NOMO-1 treated with dmso at 0.1 percent for 144 hours (cell line): ENCODE measurements around the gene CLDN19.
"Not testable (repeated sequence)": the region's sequence is repeated elsewhere in the genome, so short reads cannot be mapped to it uniquely, and the experiment has no call there.

ENCODE experiments used
- DNase-seq: peaks from one replicate; lab custom pipeline; 2025; ENCODE audit not compliant: unreplicated experiment; lab: John Stamatoyannopoulos, UW

Gene CLDN19

DNA sequence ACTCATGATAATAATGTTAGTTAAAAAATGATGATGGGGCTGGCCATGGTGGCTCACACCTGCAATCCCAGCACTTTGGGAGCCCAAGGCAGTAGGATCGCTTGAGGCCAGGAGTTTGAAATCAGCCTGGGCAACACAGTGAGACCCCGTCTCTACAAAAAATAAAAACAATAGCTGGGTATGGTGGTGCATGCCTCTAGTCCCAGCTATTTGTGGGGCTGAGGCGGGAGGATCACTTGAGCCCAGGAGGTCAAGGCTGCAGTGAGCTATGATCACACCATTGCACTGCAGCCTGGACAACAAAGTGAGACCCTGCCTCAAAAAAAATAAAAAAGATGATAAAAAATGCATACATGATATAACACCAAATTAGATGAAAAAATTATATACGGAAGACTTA, 21.5 kb upstream of the CLDN19 start:
- no peak for DNase-seq

DNA sequence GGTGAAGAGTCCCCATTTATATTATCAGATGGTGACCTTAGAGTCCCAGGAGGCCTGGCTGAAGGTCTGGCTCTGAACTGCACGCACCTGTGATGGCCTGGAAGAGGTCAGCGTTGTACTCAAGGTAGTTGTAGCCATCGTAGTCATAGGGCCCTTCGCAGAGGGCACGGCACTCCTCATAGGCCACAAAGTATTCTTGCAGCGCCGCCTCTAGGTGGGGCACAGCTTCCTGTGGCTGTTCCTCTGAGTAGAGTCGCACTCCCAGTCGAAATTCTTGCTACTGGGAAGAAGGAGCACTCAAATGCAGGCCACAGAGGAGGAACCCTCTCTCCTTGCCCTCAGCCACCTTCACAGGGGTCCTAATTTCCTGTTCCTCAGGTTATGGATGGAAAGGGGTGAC, 19.1 kb upstream of the CLDN19 start:
- DNase-seq, result no peak

DNA sequence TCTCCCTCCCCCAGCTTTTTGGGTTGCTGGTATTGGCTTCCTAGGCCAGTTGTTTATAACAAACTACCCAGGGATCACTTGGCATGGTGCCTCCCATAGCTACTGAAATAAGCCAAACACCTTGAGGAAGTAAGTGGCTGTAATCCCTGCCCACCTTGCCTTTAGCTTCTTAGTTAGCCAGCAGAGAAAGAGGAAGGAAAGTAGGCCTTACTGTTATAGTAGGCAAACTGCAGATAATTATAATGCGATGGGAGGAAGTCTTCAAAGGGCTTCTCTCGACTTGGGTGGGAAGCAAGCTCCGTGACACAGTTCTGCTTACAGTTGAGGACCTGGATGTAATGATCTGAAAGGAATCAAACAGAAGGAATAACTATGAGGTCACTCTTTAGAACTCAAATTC, 18.6 kb upstream of the CLDN19 start:
- DNase-seq, result peak; percentile 61

DNA sequence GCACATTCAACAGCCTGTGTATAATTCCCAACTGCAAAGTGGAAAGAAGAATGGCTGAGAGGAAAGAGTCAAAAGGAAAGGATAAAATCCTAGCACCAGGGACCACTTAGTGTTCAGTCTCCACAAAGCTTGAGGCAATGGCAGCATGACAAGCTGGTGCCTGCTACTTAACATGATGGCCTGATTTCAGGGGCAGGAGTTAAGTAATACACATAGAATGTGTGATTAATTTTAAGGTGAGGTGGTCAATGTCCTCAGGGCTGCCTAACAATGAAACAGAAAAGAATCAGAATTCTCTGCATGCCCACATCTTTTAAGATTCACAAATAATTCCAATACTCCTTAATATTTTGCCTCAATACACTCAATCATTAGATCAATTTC, 17.8 kb upstream of the CLDN19 start:
- no peak for DNase-seq

DNA sequence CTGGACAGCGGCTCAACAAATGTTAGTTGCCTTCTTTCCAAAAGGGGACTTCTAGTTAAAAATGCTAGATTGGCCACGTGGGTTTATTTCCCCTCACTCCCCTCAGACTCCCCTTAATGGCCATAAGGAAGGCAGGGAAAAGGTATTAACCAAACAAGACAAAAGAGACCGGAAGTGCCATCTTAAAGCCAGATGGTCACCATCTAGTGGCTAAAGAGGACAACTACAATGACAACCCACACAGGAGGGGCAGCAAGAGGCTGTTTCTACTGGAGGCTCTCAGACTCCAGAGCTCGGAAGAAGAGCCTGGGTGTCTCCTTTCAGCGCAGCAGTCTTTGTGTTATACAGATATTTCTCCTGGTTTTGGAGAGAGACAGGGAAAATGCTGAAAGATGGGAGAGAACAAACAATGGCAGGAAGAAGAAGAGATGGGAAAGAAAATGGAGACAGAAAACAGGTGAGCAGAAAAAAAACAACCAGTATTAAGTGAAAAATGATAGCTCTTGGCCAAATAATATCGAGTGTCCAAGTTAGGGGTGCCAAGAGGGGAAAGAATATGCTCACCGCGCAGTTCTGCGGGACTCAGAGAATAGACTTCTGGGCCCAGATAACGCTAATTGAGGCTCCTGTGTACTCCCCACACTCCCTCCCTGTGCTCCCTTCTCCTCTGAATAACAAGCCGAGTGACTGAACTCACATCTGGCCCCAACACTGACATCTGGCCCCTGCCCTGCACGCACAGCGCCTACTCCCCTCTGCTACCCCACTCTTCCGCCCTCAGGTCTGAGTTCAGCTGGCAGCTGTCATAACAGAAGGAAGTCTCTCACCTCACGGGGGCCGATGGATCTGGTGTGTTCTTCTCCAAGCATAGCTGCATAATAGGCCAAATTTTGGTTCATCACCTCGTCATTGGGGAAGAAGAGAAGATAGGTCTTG, 17.2 kb upstream of the CLDN19 start:
- peak; percentile 42 for DNase-seq

DNA sequence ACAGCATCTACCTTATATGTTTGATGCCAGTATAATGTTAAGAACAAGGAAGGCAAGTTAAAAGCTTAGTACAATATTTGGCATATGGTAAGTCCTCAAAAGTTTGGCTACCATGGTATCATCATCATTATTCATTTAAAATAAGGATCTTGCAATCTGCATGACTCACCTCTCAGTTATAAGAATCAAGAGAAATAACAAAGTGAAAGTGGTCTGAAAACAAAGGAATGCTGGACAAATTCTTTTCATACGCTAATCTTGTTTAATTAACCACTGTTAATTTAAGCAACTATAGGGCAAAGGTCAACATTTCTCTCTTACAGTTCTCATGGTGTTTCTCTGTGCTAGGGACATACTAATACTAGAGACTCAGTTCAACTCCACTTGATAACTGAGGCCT, 13.0 kb upstream of the CLDN19 start:
- DNase-seq, result no peak

DNA sequence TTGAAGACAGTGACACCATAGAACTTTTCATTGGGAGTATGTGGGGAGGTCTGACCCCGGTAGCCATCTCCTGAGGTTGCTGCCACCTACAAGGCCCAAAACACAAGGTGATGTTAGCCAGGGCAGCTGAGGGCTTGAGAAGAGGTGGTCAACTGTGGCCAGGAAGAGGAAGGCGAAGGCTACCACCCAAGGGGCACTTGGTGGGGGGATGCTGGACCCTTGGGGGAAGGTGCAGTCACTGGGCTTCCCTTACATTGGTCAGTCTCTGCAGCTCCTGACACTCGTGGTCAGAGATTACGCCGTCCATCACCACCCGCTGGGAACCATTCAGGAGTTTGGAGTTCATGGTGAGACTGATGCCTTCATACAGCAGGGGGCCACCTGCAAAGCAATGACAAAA, 12.2 kb upstream of the CLDN19 start:
- DNase-seq, result no peak

DNA sequence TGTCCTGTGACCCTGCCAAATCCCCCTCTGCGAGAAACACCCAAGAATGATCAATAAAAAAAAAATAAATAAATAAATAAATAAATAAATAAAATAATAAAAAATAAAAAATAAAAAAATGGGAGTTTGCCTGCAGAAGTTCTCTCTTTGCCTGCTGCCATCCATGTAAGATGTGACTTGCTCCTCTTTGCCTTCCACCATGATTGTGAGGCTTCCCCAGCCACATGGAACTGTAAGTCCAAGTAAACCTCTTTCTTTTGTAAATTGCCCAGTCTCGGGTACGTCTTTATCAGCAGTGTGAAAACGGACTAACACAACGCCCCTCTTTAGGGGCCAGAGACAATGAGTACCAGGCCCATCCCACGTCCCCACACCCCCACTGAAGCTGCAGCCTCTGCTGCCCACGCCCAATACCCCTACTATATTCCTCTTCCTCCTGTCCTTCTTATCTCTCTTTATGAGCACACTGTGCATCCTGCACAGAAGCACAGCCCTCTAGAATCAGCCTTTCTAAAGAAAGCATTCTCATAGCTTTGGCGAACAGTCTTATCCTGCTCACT, 11.6 kb upstream of the CLDN19 start:
- DNase-seq, result not testable (repeated sequence)

DNA sequence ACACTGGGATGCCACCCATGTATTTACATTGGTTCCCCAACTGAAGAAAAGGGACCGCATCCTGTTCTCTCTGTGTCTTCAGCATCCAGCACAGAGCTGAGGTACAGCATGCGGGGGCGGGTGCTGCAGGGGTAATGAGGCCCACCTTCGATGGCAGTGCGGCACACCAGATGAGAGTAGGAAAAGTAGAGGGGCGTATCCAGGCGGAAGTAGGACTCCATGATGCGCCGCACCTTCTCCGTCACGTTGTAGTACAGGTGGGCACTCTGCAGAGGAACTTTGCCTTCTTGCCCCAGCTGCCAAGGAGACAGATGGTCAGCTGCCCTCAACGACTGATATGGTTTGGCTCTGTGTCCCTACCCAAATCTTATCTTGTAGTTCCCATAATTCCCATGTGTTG, 10.0 kb upstream of the CLDN19 start:
- DNase-seq, result no peak

DNA sequence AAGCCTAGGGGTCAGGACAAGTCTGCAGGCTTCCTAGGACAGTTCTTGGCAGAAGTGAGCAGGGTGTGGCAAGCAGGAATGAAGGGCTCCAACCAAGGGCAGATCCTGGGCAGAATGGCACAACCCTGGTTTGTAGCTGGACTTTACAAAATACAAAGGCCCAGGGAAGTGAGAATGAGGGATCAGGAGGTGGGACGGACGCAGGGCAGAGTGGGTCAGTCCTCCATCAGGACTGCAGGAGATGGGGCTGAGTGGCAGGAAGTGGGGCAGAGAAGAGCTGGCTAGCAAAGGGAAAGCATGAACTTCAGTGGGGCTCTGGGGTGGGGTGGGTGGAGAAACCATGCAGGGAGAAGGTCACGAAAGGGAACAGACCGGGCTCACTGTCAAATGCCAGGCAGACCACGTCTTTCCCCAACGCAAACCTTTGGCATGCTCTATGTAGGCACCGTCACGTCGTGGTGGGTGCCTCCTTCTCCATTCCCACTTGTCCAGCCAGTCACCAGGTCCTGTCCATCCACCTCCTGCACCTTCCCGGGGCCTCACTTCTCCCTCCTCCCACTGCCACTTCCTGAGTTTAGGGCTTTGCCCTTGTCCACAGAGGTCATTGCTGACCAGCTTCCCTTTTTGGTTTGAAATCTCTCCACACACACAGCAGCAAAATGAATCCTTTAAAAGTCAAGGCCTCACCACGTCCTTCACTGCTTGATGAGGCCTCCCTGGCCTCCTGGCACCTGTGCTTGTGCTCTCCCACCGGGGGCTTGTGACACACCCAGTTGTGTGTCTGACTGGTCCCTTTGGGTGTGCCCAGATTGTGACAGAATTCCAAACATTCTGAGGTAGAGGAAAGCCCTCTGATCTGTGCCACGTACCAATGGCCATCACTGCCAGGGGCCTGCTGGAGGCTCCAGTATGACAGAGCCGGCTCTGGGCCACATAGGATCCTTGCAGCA, 8.7 kb upstream of the CLDN19 start:
- no peak for DNase-seq

DNA sequence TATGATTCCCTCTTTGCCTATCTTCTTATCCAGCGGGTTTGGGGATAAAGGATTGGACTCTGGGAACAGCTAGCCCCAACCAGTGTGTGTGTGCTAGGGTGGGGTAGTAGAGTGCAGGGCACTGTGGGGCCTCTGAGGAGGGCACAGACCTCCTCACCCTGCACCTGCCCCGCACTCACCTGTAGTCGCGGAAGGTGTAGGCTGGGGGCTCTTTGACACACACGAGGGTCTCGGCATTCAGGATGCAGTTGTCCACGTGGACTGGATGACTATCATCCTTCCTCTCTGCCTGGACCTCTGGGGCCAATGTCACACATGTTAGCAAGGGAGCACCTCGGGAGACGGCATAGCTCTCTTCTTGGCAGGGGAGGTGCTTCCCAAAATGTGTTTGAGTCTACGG, 8.0 kb upstream of the CLDN19 start:
- DNase-seq, result no peak

DNA sequence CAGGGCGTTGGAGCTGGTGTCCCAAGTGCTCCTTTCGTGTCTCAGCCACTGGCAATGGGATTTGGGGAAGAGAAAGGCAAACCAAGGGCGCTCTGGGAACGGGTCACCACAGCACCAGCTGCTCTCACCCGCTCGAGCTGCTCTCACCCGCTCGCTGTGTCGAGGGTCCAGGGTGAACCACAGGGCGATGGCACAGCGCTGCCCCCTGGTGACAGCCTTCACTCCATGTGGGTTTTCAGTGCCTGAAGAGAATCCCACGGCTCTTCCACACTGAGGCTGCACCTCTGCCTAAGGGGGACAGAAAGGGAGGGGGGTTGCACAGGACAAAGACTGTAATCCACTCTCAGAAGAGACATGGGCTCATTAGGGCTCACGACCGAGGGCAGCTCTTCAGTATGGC, 7.1 kb upstream of the CLDN19 start:
- DNase-seq, result no peak

DNA sequence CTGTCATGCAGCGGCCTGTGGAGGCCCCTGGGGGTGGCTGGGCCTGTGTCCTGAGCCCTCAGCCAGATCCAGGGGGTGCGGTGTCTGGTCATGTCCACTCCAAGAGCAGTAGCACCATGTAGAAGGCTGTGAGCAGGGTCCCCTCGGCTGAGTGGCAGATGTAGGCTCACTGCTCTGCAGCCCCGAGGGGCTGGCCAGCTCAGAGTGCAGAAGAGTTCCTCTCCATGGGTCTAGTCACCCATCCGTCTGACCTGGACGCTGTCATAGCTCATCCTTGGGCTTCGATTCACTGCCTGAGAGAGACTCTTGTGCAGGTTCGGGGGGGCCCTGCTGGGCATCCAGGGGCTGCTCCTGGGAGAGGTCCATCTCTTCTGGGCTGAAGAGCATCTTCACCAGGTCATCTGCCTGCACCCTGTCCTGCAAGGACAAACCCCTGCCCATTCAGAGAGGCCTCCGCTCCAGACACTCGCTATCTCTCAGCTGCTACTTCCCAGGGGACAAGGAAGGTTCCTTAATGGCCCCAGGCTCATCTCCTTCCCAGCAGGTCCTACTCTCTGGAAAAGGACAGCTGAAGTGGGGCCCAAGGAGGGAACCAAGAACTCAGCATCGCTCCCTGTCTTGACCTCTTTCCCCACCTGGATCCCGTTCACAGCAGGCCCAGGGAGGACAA, 6.5 kb upstream of the CLDN19 start:
- DNase-seq, result no peak

DNA sequence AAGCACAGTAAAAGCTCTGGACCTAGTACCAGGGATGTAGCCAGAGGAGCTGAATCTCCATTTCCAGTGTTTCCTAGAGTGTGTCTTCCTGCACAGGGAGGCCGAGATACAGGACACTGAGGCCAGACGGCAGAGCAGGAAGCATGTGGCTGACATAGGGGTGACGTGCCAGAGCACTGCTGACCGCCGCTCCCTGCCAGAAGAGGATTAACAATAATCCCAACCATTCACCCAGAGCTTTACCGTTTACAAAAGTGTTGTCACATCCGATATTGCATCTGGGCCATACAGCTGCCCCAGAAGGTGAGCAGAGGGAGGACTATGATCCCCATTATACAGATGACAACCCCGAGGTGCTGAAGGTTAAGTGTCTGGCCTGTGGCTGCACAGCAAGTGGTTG, 5.8 kb upstream of the CLDN19 start:
- no peak for DNase-seq

DNA sequence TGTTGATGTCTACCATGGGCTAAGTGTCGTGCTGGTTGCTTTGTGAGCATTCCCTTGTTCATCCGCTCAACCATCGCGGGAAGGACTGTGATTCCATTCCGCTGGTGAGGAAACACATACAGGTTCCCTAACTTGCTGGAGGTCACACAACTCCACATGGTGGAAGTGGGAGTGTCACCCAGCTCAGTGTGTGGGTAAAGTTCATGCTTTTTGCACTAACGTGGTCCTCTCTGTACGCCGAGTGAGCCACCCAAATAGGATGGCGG, 4.0 kb upstream of the CLDN19 start:
- no peak for DNase-seq

DNA sequence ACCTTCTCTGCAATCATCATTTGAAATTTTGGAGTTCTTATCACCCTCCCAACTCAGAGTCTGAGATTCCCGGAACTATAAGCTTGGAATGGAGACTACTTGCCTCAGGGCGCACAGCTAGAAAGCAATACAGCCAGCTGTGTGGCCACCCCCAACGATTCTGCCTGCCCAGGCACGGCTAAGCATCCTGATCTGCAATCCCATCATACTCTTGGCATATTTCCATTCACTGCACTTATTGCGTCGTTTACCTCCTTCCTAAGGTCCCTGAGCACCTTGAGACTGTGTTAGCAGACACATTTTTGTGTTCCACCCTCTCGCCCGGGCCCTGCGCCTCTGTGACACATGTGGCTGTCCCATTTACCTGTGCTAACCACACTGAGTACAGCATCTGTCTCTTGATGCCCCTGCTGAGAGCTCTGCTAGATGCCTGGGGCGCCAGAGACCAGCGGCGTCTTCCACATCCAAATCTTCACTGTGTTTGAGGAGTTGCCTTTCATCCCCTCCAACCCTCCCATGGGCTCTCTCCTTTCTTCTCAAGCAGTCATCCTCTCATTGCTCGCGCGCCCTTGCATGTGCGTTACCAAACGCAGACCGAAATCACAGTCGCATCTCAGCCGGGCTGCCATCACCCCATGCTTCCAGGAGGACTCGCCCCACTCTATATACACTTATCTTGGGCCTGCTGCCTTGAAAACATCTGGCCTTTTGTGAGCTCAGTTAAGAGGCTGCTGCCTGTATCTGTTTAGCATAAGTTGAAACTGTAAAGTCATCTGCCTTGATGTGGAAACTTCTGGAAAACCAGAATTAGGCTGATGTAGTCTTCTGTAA, 3.5 kb upstream of the CLDN19 start:
- DNase-seq, result no peak

DNA sequence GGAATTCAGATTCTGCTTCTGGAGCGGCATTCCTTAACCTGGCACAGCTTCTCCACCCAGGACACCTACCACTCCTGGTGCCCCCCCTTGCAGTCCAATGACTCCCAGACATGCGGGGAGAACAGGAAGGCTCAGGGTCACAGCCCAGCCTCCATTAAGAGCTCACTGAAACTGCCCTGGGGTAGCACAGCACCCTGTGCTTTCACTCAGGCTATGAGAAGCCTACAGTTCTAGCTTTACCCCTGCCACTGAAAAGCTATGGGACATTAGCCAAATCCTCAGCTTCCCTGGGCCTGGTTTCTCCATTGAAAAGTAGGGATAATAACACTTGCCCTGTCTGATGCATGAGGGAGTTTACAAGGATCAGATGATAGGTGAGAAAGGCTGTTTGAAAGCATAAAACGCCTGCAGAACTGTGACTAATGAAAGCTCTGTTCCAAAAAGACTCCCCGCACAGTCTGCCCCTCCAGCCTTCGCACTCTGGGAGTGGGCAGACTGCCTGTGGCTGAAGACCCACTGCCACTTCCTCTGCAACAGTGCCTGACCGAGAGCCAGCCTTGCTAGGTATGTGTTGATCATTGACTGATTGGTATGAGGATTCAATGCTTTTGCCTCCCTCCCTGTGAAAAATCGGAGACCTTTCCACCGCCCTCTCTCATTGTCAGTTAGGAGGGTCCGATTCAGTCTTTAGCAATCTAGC, 2.7 kb upstream of the CLDN19 start:
- DNase-seq, result no peak

DNA sequence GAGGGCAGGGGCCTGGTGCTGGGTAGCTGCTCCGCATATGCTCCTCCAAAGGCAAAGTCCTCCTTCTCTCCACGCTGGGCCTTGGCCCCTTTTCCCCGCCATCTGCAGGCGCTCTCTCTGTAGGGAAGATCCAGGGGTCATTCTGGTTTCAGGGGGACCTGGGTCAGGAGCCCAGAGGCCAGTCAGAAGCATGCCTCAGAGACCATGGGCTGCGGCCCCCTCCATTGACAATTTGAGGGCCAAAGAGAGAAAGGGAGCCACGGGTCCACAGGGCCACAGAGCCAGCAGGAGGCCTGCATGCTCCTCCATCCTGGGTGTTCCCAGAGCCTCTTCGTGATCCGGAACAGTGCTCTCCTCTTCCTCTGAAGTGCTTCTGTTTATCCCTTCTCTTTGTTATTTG, 2.1 kb upstream of the CLDN19 start:
- no peak for DNase-seq

DNA sequence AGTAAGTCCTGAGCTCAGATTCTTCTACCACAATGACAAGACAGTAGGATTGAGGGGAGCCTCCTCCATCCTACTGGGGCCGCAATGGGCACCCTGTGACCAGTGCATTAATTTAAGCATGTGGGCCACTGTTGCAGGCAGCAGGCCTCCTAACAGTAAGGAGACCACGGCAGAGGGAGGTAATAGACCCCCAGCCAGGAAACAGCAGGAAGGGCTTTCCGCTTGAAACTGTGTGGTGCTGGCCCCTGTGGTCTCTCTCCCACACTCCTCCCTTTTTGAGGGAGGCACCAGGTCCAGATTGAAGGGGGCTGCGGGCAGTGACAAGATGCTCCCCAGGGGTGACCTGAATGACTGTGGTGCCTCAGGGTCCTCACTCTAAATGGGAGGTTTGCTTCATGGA, 1.7 kb upstream of the CLDN19 start:
- no peak for DNase-seq
